Neural progenitor cell (in vitro differentiated cells): ENCODE measurements around the gene SAT1. TPM values are rescaled to one million over a fixed set of nuclear protein-coding genes. Genes with fewer than 3 reads are reported as not detected.

Experiments used
- small RNA-seq: library from RNA; depleted of rRNA; stranded (forward); fragments of <200 nt; gene quantifications from one replicate; pipeline ENCODE3, GENCODE V24; 2015
- total RNA-seq: library from RNA; depleted of rRNA; stranded (reverse); fragments of >200 nt; gene quantifications from 2 replicates; pipeline ENCODE4 v1.2.3, GENCODE V29; 2015; ENCODE audit warnings: low replicate concordance

The SAT1 gene
- total RNA-seq, 1 donor from 2014 or later = 168 TPM

Small RNA genes lying within 50 kb of the gene (small RNA-seq; reads per million reads assigned to genes)
- not detected for gene RF00019

Other genes starting within 250 kb of the SAT1 start
- 149 and 162 TPM in 2 replicates for gene PRDX4, start 115.7 kb upstream of the SAT1 start, total RNA-seq
- gene ACOT9, start 39.9 kb upstream of the SAT1 start, total RNA-seq = 32.4 and 52.7 TPM in 2 replicates
- gene APOO, start 124.8 kb downstream of the SAT1 start, total RNA-seq = 44.2 and 81.0 TPM in 2 replicates
- not detected in 2 replicates for gene CXorf58, start 124.8 kb downstream of the SAT1 start, total RNA-seq
- 31.3 and 46.9 TPM in 2 replicates for gene KLHL15, start 244.0 kb downstream of the SAT1 start, total RNA-seq